Chondrocyte (in vitro differentiated cells): ENCODE data around the gene C1QTNF6. TPM values are rescaled to one million over a fixed set of nuclear protein-coding genes. Genes with fewer than 3 reads are reported as not detected.

Source experiments
- DNase-seq: peaks from one replicate; pipeline ENCODE4 v3.0.0; 2021; ENCODE audit warnings: mixed read lengths, low spot score
- H3K27ac Mint-ChIP-seq: one replicate; pipeline ENCODE4 v1.8.0; 2021; ENCODE audit warnings: mild to moderate bottlenecking, moderate library complexity, mixed read lengths; ENCODE audit not compliant: unreplicated experiment
- H3K27me3 Mint-ChIP-seq: 2 replicates; pipeline ENCODE4 v1.8.0; 2021; ENCODE audit warnings: low read depth, mixed read lengths
- H3K36me3 Mint-ChIP-seq: 2 replicates; pipeline ENCODE4 v1.8.0; 2021; ENCODE audit warnings: low read depth, mixed read lengths
- H3K4me1 Mint-ChIP-seq: 2 replicates; pipeline ENCODE4 v1.8.0; 2021; ENCODE audit warnings: low read depth, mild to moderate bottlenecking, mixed read lengths
- H3K4me3 Mint-ChIP-seq: one replicate; pipeline ENCODE4 v1.8.0; 2021; ENCODE audit warnings: mild to moderate bottlenecking, moderate library complexity, mixed read lengths; ENCODE audit not compliant: unreplicated experiment
- H3K9me3 Mint-ChIP-seq: 2 replicates; pipeline ENCODE4 v1.8.0; 2021; ENCODE audit warnings: low read depth, mixed read lengths
- CTCF ChIP-seq: fragments of 200-600 bp; sonication (generic); IDR thresholded peaks from 2 replicates; pipeline ENCODE4 v1.5.0; 2021; ENCODE audit warnings: antibody characterized with exemption, mild to moderate bottlenecking, moderate library complexity
- total RNA-seq: library from RNA; stranded (reverse); gene quantifications from 3 replicates; pipeline ENCODE4 v1.2.1, GENCODE V29; 2021

C1QTNF6 gene
- total RNA-seq, 1 donor from 2014 or later: 11.3 TPM

- peak; percentile 52 for DNase-seq
- no peak overlapping the region for H3K27ac Mint-ChIP-seq
- no peaks in the 10 kb centered on the region for H3K36me3 Mint-ChIP-seq
- H3K9me3 Mint-ChIP-seq: no peaks in the 10 kb centered on the region
- H3K4me3 Mint-ChIP-seq: no peak overlapping the region
- peaks cover 3% of the 10 kb centered on the region for H3K4me1 Mint-ChIP-seq
- H3K27me3 Mint-ChIP-seq: peaks cover 26% of the 10 kb centered on the region
- TF ChIP-seq CTCF: no peak
Observed at GRCh38 chr22:37162221-37163095, 25.6 kb downstream of the C1QTNF6 start.

GRCh38 chr22:37161443-37161842, 26.6 kb downstream of the C1QTNF6 start:
- TF ChIP-seq CTCF: no peak
- H3K4me1 Mint-ChIP-seq: no peaks in the 10 kb centered on the region
- no peaks in the 10 kb centered on the region for H3K9me3 Mint-ChIP-seq
- no peak overlapping the region for H3K27ac Mint-ChIP-seq
- H3K27me3 Mint-ChIP-seq: peaks cover 31% of the 10 kb centered on the region
- no peaks in the 10 kb centered on the region for H3K36me3 Mint-ChIP-seq
- H3K4me3 Mint-ChIP-seq: no peak overlapping the region
- peak; percentile 54 for DNase-seq

- Mint-ChIP-seq H3K9me3 (peaks cover 9% of the 10 kb centered on the region), H3K27me3 (peaks cover 31% of the 10 kb centered on the region), H3K4me3 (no peak overlapping the region), H3K36me3 (peaks cover 3% of the 10 kb centered on the region), H3K27ac (no peak overlapping the region), H3K4me1 (no peaks in the 10 kb centered on the region)
- DNase-seq: peak; percentile 43
- TF ChIP-seq CTCF: no peak
Observed at GRCh38 chr22:37160027-37160426, 28.0 kb downstream of the C1QTNF6 start.

GRCh38 chr22:37158963-37159290, 29.1 kb downstream of the C1QTNF6 start:
- no peak for TF ChIP-seq CTCF
- Mint-ChIP-seq H3K4me1 (no peaks in the 10 kb centered on the region), H3K27ac (no peak overlapping the region), H3K4me3 (no peak overlapping the region), H3K36me3 (peaks cover 3% of the 10 kb centered on the region), H3K27me3 (peaks cover 31% of the 10 kb centered on the region), H3K9me3 (peaks cover 9% of the 10 kb centered on the region)
- no peak for DNase-seq

GRCh38 chr22:37157516-37158285, 30.3 kb downstream of the C1QTNF6 start:
- H3K27me3 Mint-ChIP-seq: peaks cover 31% of the 10 kb centered on the region
- no peak overlapping the region for H3K4me3 Mint-ChIP-seq
- H3K27ac Mint-ChIP-seq: no peak overlapping the region
- H3K4me1 Mint-ChIP-seq: no peaks in the 10 kb centered on the region
- H3K36me3 Mint-ChIP-seq: peaks cover 3% of the 10 kb centered on the region
- H3K9me3 Mint-ChIP-seq: peaks cover 9% of the 10 kb centered on the region
- TF ChIP-seq CTCF: no peak
- no peak for DNase-seq
